ENCODE data around the gene PTPN4.

DNA sequence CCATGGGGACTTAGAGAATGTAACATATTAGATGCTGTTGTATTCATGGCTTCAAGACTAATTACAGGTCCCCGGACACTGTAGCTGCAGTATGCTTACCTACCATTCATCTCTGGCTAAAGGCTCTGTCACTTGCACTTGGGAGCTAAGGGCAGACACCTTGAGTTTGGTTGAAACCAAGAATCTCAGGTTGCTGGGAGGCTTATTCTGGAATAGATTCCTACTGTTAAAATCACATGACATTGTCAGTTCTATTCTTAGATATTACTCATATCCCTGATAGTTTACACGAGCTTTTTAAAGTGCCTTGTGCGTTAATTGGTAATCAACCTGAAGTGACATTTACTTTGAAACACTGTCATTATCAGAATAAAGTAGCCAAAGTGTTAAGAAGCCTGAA lies 180.2 kb downstream of the PTPN4 start:
- TF ChIP-seq, protein P1, sequence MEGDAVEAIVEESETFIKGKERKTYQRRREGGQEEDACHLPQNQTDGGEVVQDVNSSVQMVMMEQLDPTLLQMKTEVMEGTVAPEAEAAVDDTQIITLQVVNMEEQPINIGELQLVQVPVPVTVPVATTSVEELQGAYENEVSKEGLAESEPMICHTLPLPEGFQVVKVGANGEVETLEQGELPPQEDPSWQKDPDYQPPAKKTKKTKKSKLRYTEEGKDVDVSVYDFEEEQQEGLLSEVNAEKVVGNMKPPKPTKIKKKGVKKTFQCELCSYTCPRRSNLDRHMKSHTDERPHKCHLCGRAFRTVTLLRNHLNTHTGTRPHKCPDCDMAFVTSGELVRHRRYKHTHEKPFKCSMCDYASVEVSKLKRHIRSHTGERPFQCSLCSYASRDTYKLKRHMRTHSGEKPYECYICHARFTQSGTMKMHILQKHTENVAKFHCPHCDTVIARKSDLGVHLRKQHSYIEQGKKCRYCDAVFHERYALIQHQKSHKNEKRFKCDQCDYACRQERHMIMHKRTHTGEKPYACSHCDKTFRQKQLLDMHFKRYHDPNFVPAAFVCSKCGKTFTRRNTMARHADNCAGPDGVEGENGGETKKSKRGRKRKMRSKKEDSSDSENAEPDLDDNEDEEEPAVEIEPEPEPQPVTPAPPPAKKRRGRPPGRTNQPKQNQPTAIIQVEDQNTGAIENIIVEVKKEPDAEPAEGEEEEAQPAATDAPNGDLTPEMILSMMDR (conservative IDR thresholded peaks at IDR 0.05 in 1 of 2, IDR thresholded peaks at IDR 0.05 in 1 of 2; ENCODE audit: low read depth in 1 of 2, low read length in 2 of 2), result no peak
- TF ChIP-seq EZH2 (IDR thresholded peaks at IDR 0.05; ENCODE audit: low read length, missing control alignments), result no peak
